ENCODE measurements around the gene AMN1.

AMN1 gene

DNA sequence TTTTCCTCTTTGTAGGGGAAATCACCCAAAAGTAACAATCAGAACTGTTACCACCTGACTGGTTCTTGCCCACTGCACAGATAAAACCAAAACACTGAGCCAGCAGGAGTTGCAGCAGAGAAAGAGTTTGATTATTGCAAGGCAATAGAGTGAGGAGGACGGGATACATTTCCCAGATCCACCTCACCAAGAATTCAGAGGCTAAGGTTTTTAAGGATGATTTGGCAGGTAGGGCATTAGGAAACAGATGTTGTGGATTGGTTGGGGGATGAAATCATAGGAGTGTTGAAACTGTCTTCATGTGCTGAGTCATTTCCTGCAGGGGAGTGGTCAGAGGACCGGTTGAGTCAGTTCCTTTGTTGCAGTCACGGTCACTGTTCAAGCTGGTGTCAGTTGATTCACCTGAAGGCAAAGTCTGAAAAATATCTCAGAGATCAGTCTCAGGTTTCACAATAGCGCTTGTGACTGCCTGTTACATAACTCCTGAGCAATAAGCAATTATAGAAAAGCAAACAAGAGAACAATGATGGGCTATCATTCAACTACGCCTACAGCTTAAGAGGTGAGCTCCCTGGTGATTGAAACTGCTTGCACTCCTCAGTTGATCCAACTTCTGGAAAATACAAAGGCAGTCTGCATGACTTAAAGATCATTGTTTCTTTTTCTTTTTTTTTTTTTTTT lies 20.3 kb upstream of the AMN1 start (continued):
- TF ChIP-seq, protein P1, sequence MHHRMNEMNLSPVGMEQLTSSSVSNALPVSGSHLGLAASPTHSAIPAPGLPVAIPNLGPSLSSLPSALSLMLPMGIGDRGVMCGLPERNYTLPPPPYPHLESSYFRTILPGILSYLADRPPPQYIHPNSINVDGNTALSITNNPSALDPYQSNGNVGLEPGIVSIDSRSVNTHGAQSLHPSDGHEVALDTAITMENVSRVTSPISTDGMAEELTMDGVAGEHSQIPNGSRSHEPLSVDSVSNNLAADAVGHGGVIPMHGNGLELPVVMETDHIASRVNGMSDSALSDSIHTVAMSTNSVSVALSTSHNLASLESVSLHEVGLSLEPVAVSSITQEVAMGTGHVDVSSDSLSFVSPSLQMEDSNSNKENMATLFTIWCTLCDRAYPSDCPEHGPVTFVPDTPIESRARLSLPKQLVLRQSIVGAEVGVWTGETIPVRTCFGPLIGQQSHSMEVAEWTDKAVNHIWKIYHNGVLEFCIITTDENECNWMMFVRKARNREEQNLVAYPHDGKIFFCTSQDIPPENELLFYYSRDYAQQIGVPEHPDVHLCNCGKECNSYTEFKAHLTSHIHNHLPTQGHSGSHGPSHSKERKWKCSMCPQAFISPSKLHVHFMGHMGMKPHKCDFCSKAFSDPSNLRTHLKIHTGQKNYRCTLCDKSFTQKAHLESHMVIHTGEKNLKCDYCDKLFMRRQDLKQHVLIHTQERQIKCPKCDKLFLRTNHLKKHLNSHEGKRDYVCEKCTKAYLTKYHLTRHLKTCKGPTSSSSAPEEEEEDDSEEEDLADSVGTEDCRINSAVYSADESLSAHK (tag by site-specific recombination; IDR thresholded peaks at IDR 0.05), result peak; percentile 99
- TF ChIP-seq ZNF404 (tag by site-specific recombination; IDR thresholded peaks at IDR 0.05) (no peak), ZNF792 (tag by site-specific recombination; IDR thresholded peaks at IDR 0.05) (peak; percentile 61; the same call in 1 of the 2 replicates), ZBTB8A (tag by site-specific recombination; IDR thresholded peaks at IDR 0.05) (peak; percentile 67), BCL11B (tag by site-specific recombination; IDR thresholded peaks at IDR 0.05; ENCODE audit: low read depth) (peak; percentile 96), ZBTB1 (tag by site-specific recombination; IDR thresholded peaks at IDR 0.05) (peak; percentile 72; the same call in 1 of the 2 replicates), ZNF350 (tag by site-specific recombination; IDR thresholded peaks at IDR 0.05) (no peak), ZNF157 (tag by site-specific recombination; IDR thresholded peaks at IDR 0.05) (no peak), ZNF2 (tag by site-specific recombination; IDR thresholded peaks at IDR 0.05) (peak; percentile 91), ZNF837 (tag by site-specific recombination; IDR thresholded peaks at IDR 0.05) (no peak), ZFP41 (tag by site-specific recombination; IDR thresholded peaks at IDR 0.05; ENCODE audit: borderline replicate concordance) (no peak), ZNF624 (tag by site-specific recombination; IDR thresholded peaks at IDR 0.05) (no peak), ZNF549 (tag by site-specific recombination; IDR thresholded peaks at IDR 0.05) (no peak), SP3 (tag by site-specific recombination; IDR thresholded peaks at IDR 0.05) (peak; percentile 81), ZNF561 (tag by site-specific recombination; IDR thresholded peaks at IDR 0.05; ENCODE audit: borderline replicate concordance) (peak; percentile 85), MZF1 (tag by site-specific recombination; IDR thresholded peaks at IDR 0.05; ENCODE audit: borderline replicate concordance) (peak; percentile 77), ZNF600 (tag by site-specific recombination; IDR thresholded peaks at IDR 0.05) (peak; percentile 97), ZNF391 (tag by site-specific recombination; IDR thresholded peaks at IDR 0.05; ENCODE audit: borderline replicate concordance, low read depth) (peak; percentile 97), HOXA7 (CRISPR knock-in tag; IDR thresholded peaks at IDR 0.05; ENCODE audit: borderline replicate concordance) (no peak)
- TF ChIP-seq, protein P2, sequence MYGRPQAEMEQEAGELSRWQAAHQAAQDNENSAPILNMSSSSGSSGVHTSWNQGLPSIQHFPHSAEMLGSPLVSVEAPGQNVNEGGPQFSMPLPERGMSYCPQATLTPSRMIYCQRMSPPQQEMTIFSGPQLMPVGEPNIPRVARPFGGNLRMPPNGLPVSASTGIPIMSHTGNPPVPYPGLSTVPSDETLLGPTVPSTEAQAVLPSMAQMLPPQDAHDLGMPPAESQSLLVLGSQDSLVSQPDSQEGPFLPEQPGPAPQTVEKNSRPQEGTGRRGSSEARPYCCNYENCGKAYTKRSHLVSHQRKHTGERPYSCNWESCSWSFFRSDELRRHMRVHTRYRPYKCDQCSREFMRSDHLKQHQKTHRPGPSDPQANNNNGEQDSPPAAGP (tag by site-specific recombination; IDR thresholded peaks at IDR 0.05), result peak; percentile 99
- TF ChIP-seq, protein P3, sequence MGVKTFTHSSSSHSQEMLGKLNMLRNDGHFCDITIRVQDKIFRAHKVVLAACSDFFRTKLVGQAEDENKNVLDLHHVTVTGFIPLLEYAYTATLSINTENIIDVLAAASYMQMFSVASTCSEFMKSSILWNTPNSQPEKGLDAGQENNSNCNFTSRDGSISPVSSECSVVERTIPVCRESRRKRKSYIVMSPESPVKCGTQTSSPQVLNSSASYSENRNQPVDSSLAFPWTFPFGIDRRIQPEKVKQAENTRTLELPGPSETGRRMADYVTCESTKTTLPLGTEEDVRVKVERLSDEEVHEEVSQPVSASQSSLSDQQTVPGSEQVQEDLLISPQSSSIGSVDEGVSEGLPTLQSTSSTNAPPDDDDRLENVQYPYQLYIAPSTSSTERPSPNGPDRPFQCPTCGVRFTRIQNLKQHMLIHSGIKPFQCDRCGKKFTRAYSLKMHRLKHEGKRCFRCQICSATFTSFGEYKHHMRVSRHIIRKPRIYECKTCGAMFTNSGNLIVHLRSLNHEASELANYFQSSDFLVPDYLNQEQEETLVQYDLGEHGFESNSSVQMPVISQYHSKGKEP (tag by site-specific recombination; IDR thresholded peaks at IDR 0.05), result peak; percentile 81
- TF ChIP-seq, protein P4, sequence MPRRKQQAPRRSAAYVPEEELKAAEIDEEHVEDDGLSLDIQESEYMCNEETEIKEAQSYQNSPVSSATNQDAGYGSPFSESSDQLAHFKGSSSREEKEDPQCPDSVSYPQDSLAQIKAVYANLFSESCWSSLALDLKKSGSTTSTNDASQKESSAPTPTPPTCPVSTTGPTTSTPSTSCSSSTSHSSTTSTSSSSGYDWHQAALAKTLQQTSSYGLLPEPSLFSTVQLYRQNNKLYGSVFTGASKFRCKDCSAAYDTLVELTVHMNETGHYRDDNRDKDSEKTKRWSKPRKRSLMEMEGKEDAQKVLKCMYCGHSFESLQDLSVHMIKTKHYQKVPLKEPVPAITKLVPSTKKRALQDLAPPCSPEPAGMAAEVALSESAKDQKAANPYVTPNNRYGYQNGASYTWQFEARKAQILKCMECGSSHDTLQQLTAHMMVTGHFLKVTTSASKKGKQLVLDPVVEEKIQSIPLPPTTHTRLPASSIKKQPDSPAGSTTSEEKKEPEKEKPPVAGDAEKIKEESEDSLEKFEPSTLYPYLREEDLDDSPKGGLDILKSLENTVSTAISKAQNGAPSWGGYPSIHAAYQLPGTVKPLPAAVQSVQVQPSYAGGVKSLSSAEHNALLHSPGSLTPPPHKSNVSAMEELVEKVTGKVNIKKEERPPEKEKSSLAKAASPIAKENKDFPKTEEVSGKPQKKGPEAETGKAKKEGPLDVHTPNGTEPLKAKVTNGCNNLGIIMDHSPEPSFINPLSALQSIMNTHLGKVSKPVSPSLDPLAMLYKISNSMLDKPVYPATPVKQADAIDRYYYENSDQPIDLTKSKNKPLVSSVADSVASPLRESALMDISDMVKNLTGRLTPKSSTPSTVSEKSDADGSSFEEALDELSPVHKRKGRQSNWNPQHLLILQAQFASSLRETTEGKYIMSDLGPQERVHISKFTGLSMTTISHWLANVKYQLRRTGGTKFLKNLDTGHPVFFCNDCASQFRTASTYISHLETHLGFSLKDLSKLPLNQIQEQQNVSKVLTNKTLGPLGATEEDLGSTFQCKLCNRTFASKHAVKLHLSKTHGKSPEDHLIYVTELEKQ (tag by site-specific recombination; IDR thresholded peaks at IDR 0.05; ENCODE audit: borderline replicate concordance), result peak; percentile 99
- TF ChIP-seq, protein P5, sequence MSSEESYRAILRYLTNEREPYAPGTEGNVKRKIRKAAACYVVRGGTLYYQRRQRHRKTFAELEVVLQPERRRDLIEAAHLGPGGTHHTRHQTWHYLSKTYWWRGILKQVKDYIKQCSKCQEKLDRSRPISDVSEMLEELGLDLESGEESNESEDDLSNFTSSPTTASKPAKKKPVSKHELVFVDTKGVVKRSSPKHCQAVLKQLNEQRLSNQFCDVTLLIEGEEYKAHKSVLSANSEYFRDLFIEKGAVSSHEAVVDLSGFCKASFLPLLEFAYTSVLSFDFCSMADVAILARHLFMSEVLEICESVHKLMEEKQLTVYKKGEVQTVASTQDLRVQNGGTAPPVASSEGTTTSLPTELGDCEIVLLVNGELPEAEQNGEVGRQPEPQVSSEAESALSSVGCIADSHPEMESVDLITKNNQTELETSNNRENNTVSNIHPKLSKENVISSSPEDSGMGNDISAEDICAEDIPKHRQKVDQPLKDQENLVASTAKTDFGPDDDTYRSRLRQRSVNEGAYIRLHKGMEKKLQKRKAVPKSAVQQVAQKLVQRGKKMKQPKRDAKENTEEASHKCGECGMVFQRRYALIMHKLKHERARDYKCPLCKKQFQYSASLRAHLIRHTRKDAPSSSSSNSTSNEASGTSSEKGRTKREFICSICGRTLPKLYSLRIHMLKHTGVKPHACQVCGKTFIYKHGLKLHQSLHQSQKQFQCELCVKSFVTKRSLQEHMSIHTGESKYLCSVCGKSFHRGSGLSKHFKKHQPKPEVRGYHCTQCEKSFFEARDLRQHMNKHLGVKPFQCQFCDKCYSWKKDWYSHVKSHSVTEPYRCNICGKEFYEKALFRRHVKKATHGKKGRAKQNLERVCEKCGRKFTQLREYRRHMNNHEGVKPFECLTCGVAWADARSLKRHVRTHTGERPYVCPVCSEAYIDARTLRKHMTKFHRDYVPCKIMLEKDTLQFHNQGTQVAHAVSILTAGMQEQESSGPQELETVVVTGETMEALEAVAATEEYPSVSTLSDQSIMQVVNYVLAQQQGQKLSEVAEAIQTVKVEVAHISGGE (tag by site-specific recombination; conservative IDR thresholded peaks at IDR 0.05; ENCODE audit: low read depth), result no peak
